K562 (cell line): ENCODE results near the gene HAP1. TPM values are rescaled to one million over a fixed set of nuclear protein-coding genes. Genes with fewer than 3 reads are reported as not detected.

ENCODE experiments used
- BACH1 ChIP-seq: fragments of 200-800 bp; sonication (Bioruptor generic); IDR thresholded peaks from 2 replicates; pipeline ENCODE4 v1.6.1; 2016; ENCODE audit warnings: missing genetic modification characterization, missing compliant biosample characterization
- CREB3L1 ChIP-seq: fragments of 450-650 bp; IDR thresholded peaks from 2 replicates; pipeline ENCODE4 v1.6.1; 2014; ENCODE audit warnings: low read depth, mild to moderate bottlenecking, moderate library complexity, borderline replicate concordance
- CSDE1 ChIP-seq, 2 experiments: fragments of 450-650 bp; IDR thresholded peaks; 2 replicates each; pipeline ENCODE4 v1.6.1; 2016; ENCODE audit warnings: mild to moderate bottlenecking in 1 of 2
- GTF3C2 ChIP-seq: IDR thresholded peaks from 3 replicates; pipeline ENCODE4 v1.6.1; 2011; ENCODE audit warnings: borderline replicate concordance, mild to moderate bottlenecking, moderate library complexity; ENCODE audit not compliant: insufficient read length; ENCODE audit errors: extremely low read depth
- HNRNPH1 ChIP-seq: fragments of 200-400 bp; formaldehyde crosslinking; optimal IDR thresholded peaks from 2 replicates; pipeline ENCODE3; 2017; ENCODE audit warnings: low read depth, mild to moderate bottlenecking, low read length, moderate library complexity
- HNRNPLL ChIP-seq: fragments of 200-400 bp; formaldehyde crosslinking; IDR thresholded peaks from 2 replicates; pipeline ENCODE4 v1.6.1; 2017; ENCODE audit warnings: low read length, low read depth, mild to moderate bottlenecking; ENCODE audit not compliant: poor library complexity, severe bottlenecking
- LEF1 ChIP-seq: fragments of 450-650 bp; IDR thresholded peaks from 2 replicates; pipeline ENCODE4 v1.6.1; 2016; ENCODE audit warnings: mild to moderate bottlenecking
- MNT ChIP-seq, 2 experiments: fragments of 450-650 bp; conservative IDR thresholded peaks; 2 replicates each; pipeline ENCODE4 v1.6.1; 2017; ENCODE audit warnings: mild to moderate bottlenecking in 2 of 2, moderate library complexity in 2 of 2
- PRDM10 ChIP-seq: fragments of 450-650 bp; IDR thresholded peaks from 2 replicates; pipeline ENCODE4 v1.6.1; 2018; ENCODE audit not compliant: partially characterized antibody
- SETDB1 ChIP-seq: IDR thresholded peaks from one replicate; pipeline ENCODE4 v1.6.1; 2012; ENCODE audit warnings: low read length, control low read depth, inconsistent platforms
- TAF9B ChIP-seq: fragments of 450-650 bp; IDR thresholded peaks from 2 replicates; pipeline ENCODE4 v1.6.1; 2018; ENCODE audit warnings: mild to moderate bottlenecking; ENCODE audit not compliant: partially characterized antibody
- TSC22D4 ChIP-seq: fragments of 450-650 bp; IDR thresholded peaks from 2 replicates; pipeline ENCODE4 v1.6.1; 2016; ENCODE audit warnings: missing genetic modification characterization, missing biosample characterization, control low read depth
- ZNF316 ChIP-seq: fragments of 450-650 bp; IDR thresholded peaks from 2 replicates; pipeline ENCODE4 v1.6.1; 2016
- polyA plus RNA-seq, 8 experiments: library from polyadenylated mRNA; depleted of rRNA in 4 of 8; stranded (reverse) in 5 of 8; unstranded in 3 of 8; fragments of >200 nt; fragmentation: Nextera tagmentation in 2 of 8; fragmentation: Illumina TruSeq in 1 of 8; extraction: Ambion mirVana in 2 of 8; extraction: Trizol in 1 of 8; gene quantifications; 2 replicates each; pipeline versions ENCODE4 v1.2.1 to v1.2.3, GENCODE V29; 2011 to 2014; ENCODE audit warnings: inconsistent platforms in 1 of 8, missing spikeins in 1 of 8
- total RNA-seq, 7 experiments: library from RNA; depleted of rRNA in 6 of 7; stranded (reverse); fragments of >200 nt in 6 of 7; fragmentation: Illumina TruSeq in 2 of 7; extraction: Trizol in 2 of 7; gene quantifications; 2 replicates each; pipeline versions ENCODE4 v1.2.1 to v1.2.3, GENCODE V29; 2011 to 2021; ENCODE audit warnings: low replicate concordance in 1 of 7

HAP1 gene
- total and polyA plus RNA-seq, 9 of the 15 experiments (the other 6 are each of a cell fraction or from before 2014, with no cell fraction given): under 0.01 to 0.09 (median 0.04) TPM; not detected in 6

- TF ChIP-seq HNRNPLL (no peak), TAF9B (no peak), GTF3C2 (no peak), CSDE1 (IDR thresholded peaks at IDR 0.05) (peak in 1 of 2 experiments; percentile 39; a peak in 1 of 4 replicates), HNRNPH1 (no peak), SETDB1 (no peak), ZNF316 (peak; percentile 77), PRDM10 (no peak), LEF1 (no peak), CREB3L1 (no peak), TSC22D4 (tag) (no peak), MNT (conservative IDR thresholded peaks at IDR 0.05) (no peak), BACH1 (tag) (0 out of 2 replicates have a peak, but pooled peaks have one; percentile 20)
Observed at GRCh38 chr17:41710472-41711090, 23.9 kb downstream of the HAP1 start (continued).
